HepG2 (cell line): ENCODE data around the gene WDR37. TPM values are rescaled to one million over a fixed set of nuclear protein-coding genes. Genes with fewer than 3 reads are reported as not detected.

Experiments used
- DNMT3B ChIP-seq: conservative IDR thresholded peaks from 2 replicates; pipeline ENCODE4 v1.6.1; 2016; ENCODE audit warnings: missing biosample characterization, control low read depth
- E2F2 ChIP-seq: sonication (generic); formaldehyde crosslinking; IDR thresholded peaks from 2 replicates; pipeline ENCODE4 v1.4.0; 2020; ENCODE audit warnings: missing genetic modification reagents, borderline replicate concordance
- GMEB1 ChIP-seq: sonication (generic); formaldehyde crosslinking; IDR thresholded peaks from 2 replicates; pipeline ENCODE4 v1.5.1; 2020; ENCODE audit warnings: missing genetic modification reagents, mild to moderate bottlenecking, borderline replicate concordance
- JDP2 ChIP-seq: sonication (generic); formaldehyde crosslinking; IDR thresholded peaks from 2 replicates; pipeline ENCODE4 v1.8.1; 2022; ENCODE audit warnings: missing genetic modification reagents, borderline replicate concordance
- JUND ChIP-seq: sonication (generic); formaldehyde crosslinking; IDR thresholded peaks from 2 replicates; pipeline ENCODE4 v1.8.0; 2022; ENCODE audit warnings: mild to moderate bottlenecking, missing genetic modification reagents
- PCBP1 ChIP-seq: fragments of 200-400 bp; formaldehyde crosslinking; IDR thresholded peaks from 2 replicates; pipeline ENCODE4 v1.6.1; 2017; ENCODE audit warnings: mild to moderate bottlenecking, low read depth, low read length, borderline replicate concordance
- REL ChIP-seq: sonication (generic); formaldehyde crosslinking; conservative IDR thresholded peaks from 2 replicates; pipeline ENCODE4 v1.8.0; 2022; ENCODE audit warnings: mild to moderate bottlenecking, missing genetic modification reagents, moderate library complexity
- SP140L ChIP-seq: sonication (generic); formaldehyde crosslinking; IDR thresholded peaks from 2 replicates; pipeline ENCODE4 v1.4.0; 2020; ENCODE audit warnings: missing genetic modification reagents, borderline replicate concordance
- ZGPAT ChIP-seq: IDR thresholded peaks from 2 replicates; pipeline ENCODE4 v1.6.1; 2016; ENCODE audit warnings: mild to moderate bottlenecking
- ZIK1 ChIP-seq: sonication (generic); formaldehyde crosslinking; IDR thresholded peaks from 2 replicates; pipeline ENCODE4 v1.5.0; 2020; ENCODE audit warnings: mild to moderate bottlenecking, low read depth, missing genetic modification reagents, borderline replicate concordance
- ZNF17 ChIP-seq: sonication (generic); formaldehyde crosslinking; IDR thresholded peaks from 2 replicates; pipeline ENCODE4 v1.5.0; 2020; ENCODE audit warnings: mild to moderate bottlenecking, missing genetic modification reagents
- ZNF607 ChIP-seq: sonication (generic); formaldehyde crosslinking; IDR thresholded peaks from 2 replicates; pipeline ENCODE4 v1.5.1; 2020; ENCODE audit warnings: missing genetic modification reagents, mild to moderate bottlenecking, borderline replicate concordance
- ZSCAN22 ChIP-seq: sonication (generic); formaldehyde crosslinking; IDR thresholded peaks from 2 replicates; pipeline ENCODE4 v1.4.0; 2020; ENCODE audit warnings: mild to moderate bottlenecking, missing genetic modification reagents
- polyA plus RNA-seq, 8 experiments: library from polyadenylated mRNA; depleted of rRNA in 3 of 8; stranded (reverse) in 7 of 8; unstranded in 1 of 8; fragments of >200 nt; fragmentation: Illumina TruSeq in 4 of 8; extraction: Trizol in 4 of 8; gene quantifications; 2 replicates each; pipeline versions ENCODE4 v1.2.1 to v1.2.3, GENCODE V29; 2011 to 2016; ENCODE audit warnings: low read depth in 4 of 8, missing spikeins in 1 of 8, mixed read lengths in 1 of 8; ENCODE audit not compliant: insufficient read depth in 1 of 8
- total RNA-seq, 5 experiments: library from RNA; depleted of rRNA; stranded (reverse); fragments of >200 nt; fragmentation: Illumina TruSeq; extraction: Trizol; gene quantifications; 2 replicates each; pipeline ENCODE4 v1.2.3, GENCODE V29; 2016; ENCODE audit warnings: low read depth in 1 of 5

Gene WDR37
- total and polyA plus RNA-seq, 2 of the 13 experiments (the other 11 are each of a cell fraction or from before 2014, with no cell fraction given): 5.9 to 7.5 TPM

- no peak for TF ChIP-seq GMEB1 (CRISPR knock-in tag)
- no peak for TF ChIP-seq JUND (CRISPR knock-in tag)
- no peak for TF ChIP-seq REL (CRISPR knock-in tag)
- TF ChIP-seq SP140L (CRISPR knock-in tag): no peak
- no peak for TF ChIP-seq JDP2 (CRISPR knock-in tag)
- no peak for TF ChIP-seq DNMT3B (CRISPR knock-in tag)
- no peak for TF ChIP-seq ZGPAT
- TF ChIP-seq E2F2: no peak
- no peak for TF ChIP-seq ZNF607 (CRISPR knock-in tag)
- TF ChIP-seq PCBP1: no peak
- no peak for TF ChIP-seq ZSCAN22
- no peak for TF ChIP-seq ZIK1
- no peak for TF ChIP-seq ZNF17 (CRISPR knock-in tag)
Measured at GRCh38 chr10:1152386-1153250, 96.4 kb downstream of the WDR37 start (continued).
